H1 (cell line): Measurements from ENCODE around the gene ME1. TPM values are rescaled to one million over a fixed set of nuclear protein-coding genes. Genes with fewer than 3 reads are reported as not detected.

Experiments
- CBX5 ChIP-seq: fragments of 300-800, 300-1000 bp; sonication (generic); IDR thresholded peaks from 2 replicates; pipeline ENCODE4 v1.7.1; 2016; ENCODE audit warnings: antibody characterized with exemption, low read length, low read depth
- CEBPB ChIP-seq: IDR thresholded peaks from 2 replicates; pipeline ENCODE4 v1.6.1; 2012; ENCODE audit warnings: low read depth, low read length
- CHD1 ChIP-seq: IDR thresholded peaks from 2 replicates; pipeline ENCODE4 v1.6.1; 2012; ENCODE audit warnings: low read depth, low read length, improper control_type of control experiment
- EP300 ChIP-seq, 2 experiments: IDR thresholded peaks; 1 replicate in 1 of 2; 2 replicates in 1 of 2; pipeline ENCODE4 v1.6.1; 2011 to 2012; ENCODE audit warnings: low read depth in 2 of 2, low read length in 2 of 2, mild to moderate bottlenecking in 2 of 2, borderline replicate concordance in 1 of 2, inconsistent platforms in 1 of 2, moderate library complexity in 1 of 2
- FOSL1 ChIP-seq: IDR thresholded peaks from 2 replicates; pipeline ENCODE4 v1.6.1; 2011; ENCODE audit warnings: mild to moderate bottlenecking, low read depth, low read length, moderate library complexity; ENCODE audit not compliant: insufficient read depth
- RNF2 ChIP-seq: fragments of 200-900, 300-1000 bp; sonication (generic); IDR thresholded peaks from 2 replicates; pipeline ENCODE4 v1.7.1; 2016; ENCODE audit warnings: borderline replicate concordance, low read depth, mild to moderate bottlenecking, antibody characterized with exemption, low read length; ENCODE audit not compliant: poor library complexity, severe bottlenecking; ENCODE audit errors: missing control alignments
- SAP30 ChIP-seq: fragments of 300-600 bp; sonication (generic); IDR thresholded peaks from 2 replicates; pipeline ENCODE4 v1.7.1; 2012; ENCODE audit warnings: low read length, moderate library complexity, mild to moderate bottlenecking, inconsistent platforms; ENCODE audit not compliant: insufficient read depth, insufficient replicate concordance
- ZNF274 ChIP-seq: IDR thresholded peaks from 2 replicates; pipeline ENCODE4 v1.7.0; 2012; ENCODE audit warnings: low read length, borderline replicate concordance; ENCODE audit errors: extremely low read depth
- polyA plus RNA-seq, 7 experiments: library from polyadenylated mRNA; depleted of rRNA in 3 of 7; stranded (reverse) in 5 of 7; unstranded in 2 of 7; fragments of >200 nt in 5 of 7; fragments of 200-250 nt in 2 of 7; gene quantifications; 1 replicate in 5 of 7; 2 replicates in 1 of 7; 4 replicates in 1 of 7; pipeline versions ENCODE4 v1.2.1 to v1.2.3, GENCODE V29; 2011 to 2013; ENCODE audit warnings: missing spikeins in 2 of 7, mixed read lengths in 2 of 7
- total RNA-seq: library from RNA; stranded (reverse); fragmentation: NEBNext Ultra II Directional; extraction: Animal tissue kit (Norgen Biotek cat#: 25700); gene quantifications from 2 replicates; pipeline ENCODE4 v1.2.1, GENCODE V29; 2021

ME1 gene
- total and polyA plus RNA-seq, 2 of the 8 experiments (the other 6 are each of a cell fraction or from before 2014, with no cell fraction given), result 1.3 to 3.9 TPM

GRCh38 chr6:83385473-83385872 is 45.4 kb downstream of the ME1 start (continued):
- TF ChIP-seq SAP30 (no peak), ZNF274 (no peak), CEBPB (no peak), CBX5 (no peak), CHD1 (no peak), RNF2 (no peak), FOSL1 (no peak), EP300 (IDR thresholded peaks at IDR 0.05; ENCODE audit: borderline replicate concordance in 1 of 2, low read depth in 2 of 2, low read length in 2 of 2) (no peak)
